GM10847 (cell line): ENCODE data around the gene SEC16B.

Experiments
- POLR2A ChIP-seq: IDR thresholded peaks from 2 replicates; pipeline ENCODE4 v1.6.1; 2011; ENCODE audit not compliant: insufficient read length; ENCODE audit errors: extremely low read depth

Gene SEC16B

DNA sequence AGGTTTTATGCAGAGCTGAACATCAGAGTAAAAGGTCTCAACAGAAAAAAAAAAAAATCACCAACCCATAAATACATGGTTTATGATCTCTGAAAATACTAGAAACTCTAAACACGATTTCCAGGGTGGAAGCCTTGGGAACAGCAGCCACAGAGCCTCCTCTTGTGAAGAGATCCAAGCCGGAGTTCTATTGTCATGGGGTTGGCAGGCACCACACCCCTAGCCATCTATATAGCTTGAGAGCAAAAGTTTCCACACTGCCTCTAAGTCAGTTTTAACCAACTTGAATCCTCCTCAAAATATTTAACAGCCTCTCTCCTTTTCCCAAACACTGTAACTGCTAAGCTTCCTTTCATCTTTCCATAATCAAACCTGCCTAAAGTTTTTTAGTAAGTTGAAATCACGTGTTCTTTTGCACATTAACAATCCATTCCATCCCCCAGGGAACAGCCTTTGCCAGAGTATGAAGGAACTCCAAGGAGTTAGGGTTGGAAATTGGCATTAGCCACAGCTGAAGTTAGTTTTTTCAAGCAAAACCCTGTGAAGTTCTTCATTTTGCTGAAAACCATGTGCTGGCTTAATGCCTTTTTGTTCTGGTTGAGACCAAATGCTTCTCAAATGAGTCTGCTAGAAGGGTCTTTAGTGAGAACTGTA is 13.8 kb upstream of the SEC16B start:
- no peak for TF ChIP-seq POLR2A

DNA sequence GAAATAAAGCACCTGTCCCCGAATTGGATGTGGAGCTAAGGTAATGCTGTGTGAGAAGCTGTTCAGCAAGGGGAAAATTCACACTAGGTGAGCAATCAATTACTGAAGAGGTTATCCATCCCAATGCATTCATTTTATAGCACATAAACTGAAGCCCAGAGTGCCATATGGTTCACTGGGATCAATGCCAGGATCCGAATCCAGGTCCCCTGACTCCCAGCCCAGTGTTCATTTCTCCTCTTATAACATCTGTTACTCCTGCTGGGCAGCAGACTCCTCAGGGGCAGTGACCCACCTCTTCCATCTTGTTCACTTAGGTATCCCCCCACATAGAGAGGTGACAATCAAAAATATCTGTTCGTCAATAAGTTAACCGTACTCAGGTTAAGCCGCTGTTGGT is 13.2 kb upstream of the SEC16B start:
- no peak for TF ChIP-seq POLR2A

DNA sequence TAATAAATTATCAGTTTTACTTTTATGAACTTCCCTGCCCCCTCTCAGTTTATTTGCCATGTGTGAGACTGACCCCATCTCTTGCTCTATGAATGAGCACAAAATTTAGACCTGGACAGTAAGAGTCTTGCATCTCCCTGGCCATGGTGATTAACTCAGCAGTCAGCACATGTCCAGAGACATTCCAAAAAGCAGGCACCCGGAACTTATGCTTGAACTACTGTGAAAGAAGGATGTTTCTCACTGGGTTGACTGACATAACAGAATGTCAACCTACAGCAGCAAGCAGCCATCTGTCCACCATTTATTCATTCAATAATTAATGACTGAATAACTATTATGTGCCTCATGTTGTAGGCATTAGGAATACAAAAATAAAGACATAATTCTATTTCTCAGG is 11.3 kb upstream of the SEC16B start:
- no peak for TF ChIP-seq POLR2A

DNA sequence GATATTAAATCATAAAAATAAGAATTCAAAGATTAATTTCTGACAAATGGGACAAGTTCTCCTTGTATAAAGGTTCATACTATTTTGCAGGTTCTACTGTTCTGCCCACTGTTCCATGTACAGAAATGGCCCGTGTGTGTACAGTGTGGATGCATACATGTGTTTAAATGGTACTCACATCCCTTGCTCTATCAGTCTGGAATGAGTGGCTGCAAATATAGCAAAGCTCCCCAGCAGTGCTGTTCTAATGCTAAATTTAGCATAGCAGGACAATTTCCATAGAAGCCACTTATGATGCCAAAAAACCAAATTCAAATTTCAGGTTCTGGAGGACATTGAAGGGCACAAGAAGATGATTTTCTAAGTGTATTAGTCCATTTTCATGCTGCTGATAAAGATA is 9.4 kb upstream of the SEC16B start:
- TF ChIP-seq POLR2A = no peak

DNA sequence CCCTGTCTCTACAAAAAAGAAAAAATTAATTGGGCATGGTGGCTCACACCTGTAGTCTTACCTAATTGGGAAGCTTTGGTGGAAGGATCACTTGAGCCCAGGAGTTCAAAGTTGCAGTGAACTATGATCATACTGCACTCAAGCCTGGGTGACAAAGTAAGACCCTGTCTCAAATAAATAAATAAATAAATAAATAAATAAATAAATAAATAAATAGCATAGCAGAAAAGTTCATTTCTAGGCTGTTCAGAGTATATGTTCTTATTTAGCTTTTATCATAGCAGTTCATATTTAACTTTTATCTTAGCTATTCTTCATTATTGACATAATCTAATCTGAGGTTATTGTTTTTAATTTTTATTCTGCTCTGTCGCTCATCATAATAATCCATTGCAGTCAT is 8.7 kb upstream of the SEC16B start:
- no peak for TF ChIP-seq POLR2A

DNA sequence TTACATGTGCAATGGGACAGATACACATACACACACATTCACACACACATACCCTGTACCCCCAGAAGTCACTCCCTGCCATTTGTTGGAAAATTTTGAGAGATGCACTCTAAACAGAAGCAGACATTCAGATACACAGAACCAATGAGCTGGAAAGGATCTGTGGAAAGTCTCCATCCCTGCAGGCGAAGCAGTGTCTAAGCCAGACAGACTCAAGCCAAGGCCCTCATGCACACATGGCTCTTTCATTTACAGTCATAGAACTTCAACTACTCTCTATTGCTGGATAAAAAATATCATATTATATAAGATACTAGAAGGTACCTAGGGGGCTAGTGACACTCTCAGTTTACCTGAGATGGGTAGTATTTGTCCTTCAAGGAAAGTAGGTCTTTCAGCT is 7.3 kb upstream of the SEC16B start:
- no peak for TF ChIP-seq POLR2A

DNA sequence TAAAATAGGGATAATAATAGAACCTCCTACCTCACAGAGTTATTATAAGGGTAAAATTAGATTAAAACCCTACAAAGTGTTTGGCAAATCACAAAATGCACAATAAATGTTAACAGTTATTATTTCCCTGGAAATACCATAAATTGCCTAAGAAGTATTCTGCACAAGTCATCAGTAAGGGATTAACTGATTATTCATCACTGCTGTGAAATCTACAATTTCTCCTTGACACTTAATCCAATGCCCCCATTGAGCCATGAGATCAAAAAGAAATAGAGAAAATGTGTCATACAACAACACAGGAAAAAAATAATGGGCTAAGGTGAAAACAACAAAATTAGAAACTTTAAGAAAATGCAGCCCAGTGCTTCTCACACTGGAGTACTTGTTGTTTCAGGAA is 6.7 kb upstream of the SEC16B start:
- no peak for TF ChIP-seq POLR2A

DNA sequence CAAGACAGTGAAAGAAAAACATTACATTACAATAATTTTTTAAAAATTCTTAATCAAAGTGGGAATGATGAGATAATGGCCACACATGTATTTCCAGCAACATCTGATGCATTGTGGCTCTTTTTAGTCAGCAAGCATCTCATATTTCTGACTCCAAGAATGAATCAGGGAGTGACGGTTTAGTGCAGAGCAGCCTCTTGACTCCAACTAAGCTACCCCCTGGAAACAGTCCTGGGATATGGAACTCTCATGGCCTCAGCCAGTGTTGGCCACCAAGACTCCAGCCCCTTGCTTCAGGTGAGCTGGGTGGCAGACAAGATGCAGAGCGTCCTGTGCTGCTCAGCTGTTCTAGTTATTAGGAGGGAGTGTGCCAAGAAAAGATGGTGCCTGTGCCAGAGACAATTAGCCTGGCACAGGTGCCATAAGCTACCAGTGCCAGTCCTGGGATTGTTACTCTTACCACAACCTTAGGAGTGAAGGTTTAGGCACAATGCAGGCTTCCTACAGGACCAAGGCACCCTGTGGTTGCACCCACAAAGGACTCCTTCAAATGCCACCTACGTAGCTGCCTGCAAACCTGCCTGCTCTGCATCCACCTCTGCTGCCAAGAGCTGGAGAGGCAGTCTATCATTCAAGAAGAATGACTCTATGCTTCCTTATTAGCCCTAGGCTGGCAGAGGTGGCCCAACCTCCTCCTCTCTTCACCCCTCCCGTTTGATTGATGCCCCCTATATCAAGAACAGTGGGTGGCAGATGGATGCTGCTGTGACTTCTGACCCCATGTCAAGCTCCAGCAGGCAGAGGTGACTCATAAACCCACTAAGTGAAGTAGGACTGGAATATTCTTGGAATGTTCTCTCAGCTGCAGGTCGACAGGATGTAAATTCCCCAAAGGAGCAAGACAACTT is 6.0 kb upstream of the SEC16B start:
- TF ChIP-seq POLR2A = no peak

DNA sequence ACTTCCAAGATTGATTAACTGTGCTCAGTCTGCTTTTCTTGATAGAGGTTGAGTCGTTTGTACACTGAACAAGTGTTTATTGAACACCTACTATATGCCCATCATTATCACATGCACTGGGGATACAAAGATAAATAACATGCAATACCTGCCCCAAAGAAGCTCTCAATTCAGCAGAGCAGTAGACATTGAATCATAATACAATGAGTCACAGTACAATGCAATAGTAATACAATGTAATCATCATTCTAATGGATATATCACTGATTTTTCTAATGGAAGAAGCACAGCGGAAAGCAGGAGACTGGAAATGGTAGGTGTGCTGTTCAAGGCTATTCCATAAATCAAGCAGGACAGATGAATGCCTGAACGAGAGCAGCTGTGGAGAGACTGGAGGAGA is 3.7 kb upstream of the SEC16B start:
- TF ChIP-seq POLR2A = no peak

DNA sequence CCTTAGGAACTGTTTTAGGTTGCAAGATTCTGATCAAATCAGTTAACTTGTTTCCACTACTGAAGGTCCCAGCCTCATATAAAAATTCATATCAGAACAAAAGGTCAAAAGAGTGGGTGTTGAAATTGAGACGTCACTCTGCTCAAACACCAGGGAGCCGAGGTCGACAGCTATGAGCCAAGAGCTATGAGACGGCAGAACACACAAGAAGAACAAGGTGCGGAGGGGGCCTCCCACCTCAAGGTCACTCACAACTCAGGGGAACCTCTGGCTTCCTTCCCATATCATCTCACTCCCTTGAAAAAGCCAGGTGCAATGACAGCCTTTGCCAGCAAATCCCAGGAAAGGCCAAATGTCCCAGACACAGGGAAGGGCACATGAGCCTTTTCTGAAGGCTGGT is 749 bp downstream of the SEC16B start:
- no peak for TF ChIP-seq POLR2A

DNA sequence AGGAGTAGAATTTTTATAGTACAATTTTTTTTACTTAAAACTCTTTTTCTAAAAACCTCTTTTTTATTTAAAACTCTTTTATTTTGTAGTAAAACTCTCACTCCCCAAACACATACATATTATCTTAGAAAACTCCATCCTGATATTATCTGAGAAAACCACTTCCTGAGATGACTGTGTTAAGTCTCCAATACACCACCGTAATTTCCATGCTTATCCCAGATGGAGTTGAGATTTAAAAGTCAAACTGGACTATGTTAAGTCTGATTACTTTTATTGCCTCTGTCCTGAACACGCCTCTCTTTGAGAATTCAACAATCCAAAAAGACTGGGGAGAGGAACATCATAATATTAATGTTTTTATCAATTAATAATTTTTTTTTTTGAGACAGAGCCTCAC is 3.7 kb downstream of the SEC16B start:
- no peak for TF ChIP-seq POLR2A

DNA sequence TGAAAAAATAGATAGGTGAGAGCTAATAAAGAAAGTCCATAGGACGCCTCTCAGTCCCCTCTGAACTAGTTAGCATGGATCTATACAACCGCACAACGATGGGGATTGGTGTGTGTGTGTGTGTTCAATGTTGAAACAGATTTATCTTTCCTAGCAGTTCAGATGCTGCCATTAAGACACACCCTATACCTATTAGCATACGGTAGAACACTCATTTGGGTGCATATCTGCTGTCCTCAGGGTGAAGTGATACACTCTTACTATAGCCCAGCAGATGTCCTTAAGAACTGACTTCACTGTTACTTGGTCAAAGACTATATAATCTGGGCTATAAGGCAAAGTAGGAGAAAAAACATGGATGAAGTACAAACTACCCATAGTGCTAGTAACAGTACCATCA is 4.6 kb downstream of the SEC16B start:
- no peak for TF ChIP-seq POLR2A

DNA sequence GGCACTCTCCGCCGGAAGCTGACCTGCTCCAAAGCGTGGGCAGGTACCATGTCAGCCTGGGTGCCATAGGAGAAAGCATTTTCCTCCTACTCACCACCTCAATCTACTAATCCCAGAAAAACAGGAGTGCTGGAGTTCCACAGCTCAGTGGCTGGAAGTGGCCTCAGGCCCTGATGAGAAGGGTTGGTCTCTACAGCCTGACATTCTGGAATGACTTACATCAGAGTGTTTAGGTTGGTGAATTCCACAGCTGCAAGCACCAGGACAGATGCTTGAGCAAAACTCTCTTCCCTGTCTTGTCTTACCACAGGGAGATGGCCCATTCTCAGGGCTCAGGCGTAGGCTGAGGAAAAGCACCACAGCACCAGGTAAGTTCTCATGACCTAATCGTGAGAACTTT is 5.5 kb downstream of the SEC16B start:
- TF ChIP-seq POLR2A = no peak

DNA sequence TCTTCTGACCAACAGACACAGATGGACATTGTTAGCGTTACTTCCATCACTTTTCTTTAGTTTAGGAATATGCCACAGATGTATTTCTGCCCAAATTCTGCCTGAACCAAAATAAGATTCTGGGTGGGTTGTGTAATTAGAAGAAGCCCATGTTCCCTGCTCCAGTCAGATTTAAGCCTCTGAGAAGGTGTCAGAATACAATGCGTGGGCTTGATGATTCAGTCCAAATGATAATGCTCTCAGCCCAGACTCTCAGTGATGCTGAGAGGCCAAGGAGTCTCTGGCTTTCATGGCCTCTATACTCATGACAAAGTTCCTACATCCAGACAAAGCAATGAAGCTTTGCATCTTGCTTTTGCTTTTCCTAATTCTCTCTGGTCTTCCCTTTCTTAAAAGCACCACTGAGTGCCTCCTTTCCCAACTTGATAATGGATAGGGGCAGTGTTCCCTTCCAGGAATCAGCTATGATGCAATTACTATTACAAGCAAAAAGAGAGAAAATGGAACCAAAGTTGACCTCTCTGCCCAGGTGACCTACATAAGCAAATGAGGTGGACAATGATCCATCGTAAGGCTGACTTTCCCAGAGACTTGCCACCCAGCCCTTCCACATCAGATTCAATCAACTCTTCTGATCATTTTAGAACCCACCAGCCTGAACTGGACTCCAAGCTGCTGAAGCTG is 8.8 kb downstream of the SEC16B start:
- TF ChIP-seq POLR2A = no peak

DNA sequence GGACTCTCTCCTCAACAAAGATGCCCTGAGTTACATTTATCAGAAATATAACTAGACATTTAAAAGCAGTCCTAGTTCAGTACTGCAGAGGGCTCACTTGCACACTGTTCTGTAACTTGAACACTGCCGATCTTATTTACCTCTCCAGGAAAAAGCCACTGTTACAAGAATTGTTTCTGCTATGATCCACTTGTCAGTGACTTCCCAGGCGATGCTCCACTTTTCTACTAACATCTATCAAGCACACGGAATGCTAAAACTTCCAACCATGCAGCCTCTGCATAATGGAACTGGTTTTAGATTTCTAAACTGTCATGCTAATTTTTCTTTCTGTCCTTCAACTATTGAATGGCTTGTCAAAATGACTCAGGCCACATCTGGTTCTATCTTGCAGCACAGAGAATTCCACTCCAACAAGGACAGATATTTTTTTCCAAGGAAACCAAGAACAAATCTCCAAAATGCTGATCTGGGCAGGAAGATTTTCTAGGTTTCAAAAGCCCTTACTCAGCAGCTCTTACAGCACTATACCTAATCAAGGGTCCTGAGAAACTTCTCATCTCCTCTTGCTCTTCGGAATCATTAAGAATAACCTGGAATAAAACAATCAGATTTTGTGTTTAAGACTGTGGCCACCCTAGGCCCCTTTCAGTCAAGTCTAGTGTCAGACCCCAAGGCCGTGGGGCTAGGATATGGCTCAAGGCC is 9.9 kb downstream of the SEC16B start:
- TF ChIP-seq POLR2A = no peak

DNA sequence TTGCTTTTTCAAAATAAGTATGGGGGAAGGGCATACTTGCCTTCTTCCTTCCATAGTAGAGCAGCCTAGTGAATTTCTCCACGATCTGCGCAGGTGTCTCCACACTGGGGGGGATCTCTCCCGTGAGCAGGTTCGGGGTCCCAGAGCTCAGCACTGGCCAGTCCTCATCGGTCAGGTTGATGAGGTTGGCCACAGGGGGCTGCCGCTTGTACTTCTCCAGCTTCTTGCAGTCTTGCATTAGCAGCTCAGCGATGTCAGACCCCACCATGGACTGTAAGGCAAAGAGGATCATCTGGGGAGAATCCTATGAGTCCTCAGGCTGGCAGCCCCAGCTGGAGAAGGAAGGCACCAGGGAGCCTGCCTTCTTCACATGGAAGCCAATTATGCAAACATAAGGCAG is 11.8 kb downstream of the SEC16B start:
- TF ChIP-seq POLR2A = no peak

DNA sequence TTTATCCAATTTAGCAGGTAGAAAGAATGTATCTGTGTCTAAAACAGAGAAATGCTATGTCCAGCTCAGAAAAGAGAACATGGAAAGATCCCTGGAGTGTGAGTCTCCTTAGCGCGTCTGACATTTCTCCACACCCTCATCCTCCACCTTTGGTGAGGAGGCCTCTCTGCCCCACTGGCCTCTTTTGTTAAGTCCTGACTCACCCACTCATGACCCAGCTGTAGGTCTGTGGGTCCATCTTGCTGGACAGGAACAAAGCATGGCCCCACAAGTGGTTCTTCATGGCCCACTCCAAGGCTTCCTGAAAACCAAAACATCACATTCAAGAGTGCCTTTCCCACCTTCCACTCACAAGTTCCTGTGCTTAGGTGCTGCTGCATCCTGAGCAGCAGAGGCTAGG is 15.8 kb downstream of the SEC16B start:
- no peak for TF ChIP-seq POLR2A
